ENCODE measurements around the gene SYNE1.

DNA sequence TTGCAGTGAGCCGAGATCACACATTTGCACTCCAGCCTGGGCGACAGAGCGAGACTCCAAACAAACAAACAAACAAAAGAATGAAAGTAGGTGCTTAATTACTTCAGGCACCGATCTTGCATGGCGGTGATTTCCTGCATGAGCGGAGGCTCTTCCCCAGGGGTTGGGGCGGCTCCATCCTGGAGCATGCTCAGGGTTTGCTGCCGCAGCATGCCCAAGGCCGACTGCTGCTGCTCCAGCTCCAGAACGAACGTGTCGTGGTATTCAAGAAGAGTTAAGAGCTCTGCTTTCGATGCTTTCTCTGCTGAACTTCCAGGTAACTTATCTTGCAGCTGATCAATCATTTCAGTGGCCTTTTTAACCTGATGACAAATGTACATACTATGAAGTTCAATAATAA, 313.8 kb downstream of the SYNE1 start:
- TF ChIP-seq POLR2A (IDR thresholded peaks at IDR 0.05) (no peak), EP300 (IDR thresholded peaks at IDR 0.05) (no peak)
- TF ChIP-seq, protein P1, sequence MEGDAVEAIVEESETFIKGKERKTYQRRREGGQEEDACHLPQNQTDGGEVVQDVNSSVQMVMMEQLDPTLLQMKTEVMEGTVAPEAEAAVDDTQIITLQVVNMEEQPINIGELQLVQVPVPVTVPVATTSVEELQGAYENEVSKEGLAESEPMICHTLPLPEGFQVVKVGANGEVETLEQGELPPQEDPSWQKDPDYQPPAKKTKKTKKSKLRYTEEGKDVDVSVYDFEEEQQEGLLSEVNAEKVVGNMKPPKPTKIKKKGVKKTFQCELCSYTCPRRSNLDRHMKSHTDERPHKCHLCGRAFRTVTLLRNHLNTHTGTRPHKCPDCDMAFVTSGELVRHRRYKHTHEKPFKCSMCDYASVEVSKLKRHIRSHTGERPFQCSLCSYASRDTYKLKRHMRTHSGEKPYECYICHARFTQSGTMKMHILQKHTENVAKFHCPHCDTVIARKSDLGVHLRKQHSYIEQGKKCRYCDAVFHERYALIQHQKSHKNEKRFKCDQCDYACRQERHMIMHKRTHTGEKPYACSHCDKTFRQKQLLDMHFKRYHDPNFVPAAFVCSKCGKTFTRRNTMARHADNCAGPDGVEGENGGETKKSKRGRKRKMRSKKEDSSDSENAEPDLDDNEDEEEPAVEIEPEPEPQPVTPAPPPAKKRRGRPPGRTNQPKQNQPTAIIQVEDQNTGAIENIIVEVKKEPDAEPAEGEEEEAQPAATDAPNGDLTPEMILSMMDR (IDR thresholded peaks at IDR 0.05) = no peak
